ENCODE results near the gene GPA33. TPM values are rescaled to one million over a fixed set of nuclear protein-coding genes. Genes with fewer than 3 reads are reported as not detected.

GPA33 gene
- total RNA-seq, 1 donor from 2014 or later = 0.20 TPM

GRCh38 chr1:167088746-167089417 lies 1.3 kb downstream of the GPA33 start:
- no peak for DNase-seq (ENCODE audit: low spot score)
- ATAC-seq = no peak

GRCh38 chr1:167086768-167087167 lies 3.4 kb downstream of the GPA33 start:
- ATAC-seq = no peak
- DNase-seq (ENCODE audit: low spot score) = no peak

- DNase-seq (ENCODE audit: low spot score) = no peak
- no peak for ATAC-seq
Measured at GRCh38 chr1:167086033-167086432, 4.1 kb downstream of the GPA33 start.

GRCh38 chr1:167084757-167085156 lies 5.4 kb downstream of the GPA33 start:
- no peak for DNase-seq (ENCODE audit: low spot score)
- ATAC-seq = no peak

GRCh38 chr1:167083871-167084270 lies 6.3 kb downstream of the GPA33 start:
- no peak for DNase-seq (ENCODE audit: low spot score)
- ATAC-seq = no peak

GRCh38 chr1:167083066-167083665 lies 7.0 kb downstream of the GPA33 start:
- DNase-seq (ENCODE audit: low spot score) (no peak), ATAC-seq (no peak)

- peak; percentile 50 for ATAC-seq
- DNase-seq (ENCODE audit: low spot score) = no peak
Measured at GRCh38 chr1:167082511-167083027, 7.6 kb downstream of the GPA33 start.

GRCh38 chr1:167081594-167082156 lies 8.5 kb downstream of the GPA33 start:
- no peak for ATAC-seq

GRCh38 chr1:167077868-167078210 lies 12.3 kb downstream of the GPA33 start:
- DNase-seq (ENCODE audit: low spot score) (no peak), ATAC-seq (no peak)

More at GRCh38 chr1:167081594-167082156, 8.5 kb downstream of the GPA33 start:
- DNase-seq (ENCODE audit: low spot score) = no peak

- ATAC-seq (no peak), DNase-seq (ENCODE audit: low spot score) (no peak)
Measured at GRCh38 chr1:167077128-167077867, 12.9 kb downstream of the GPA33 start.

- DNase-seq (ENCODE audit: low spot score) (no peak), ATAC-seq (no peak)
Measured at GRCh38 chr1:167076136-167076710, 14.0 kb downstream of the GPA33 start.

- DNase-seq (ENCODE audit: low spot score) (no peak), ATAC-seq (no peak)
Measured at GRCh38 chr1:167071286-167071685, 18.9 kb downstream of the GPA33 start.

- ATAC-seq = no peak
- DNase-seq (ENCODE audit: low spot score) = no peak
Measured at GRCh38 chr1:167068761-167069160, 21.4 kb downstream of the GPA33 start.

GRCh38 chr1:167067904-167068303 lies 22.3 kb downstream of the GPA33 start:
- ATAC-seq (no peak), DNase-seq (ENCODE audit: low spot score) (no peak)

- ATAC-seq = peak; percentile 100
- DNase-seq (ENCODE audit: low spot score) = peak; percentile 79
Measured at GRCh38 chr1:167066333-167067122, 23.6 kb downstream of the GPA33 start.

GRCh38 chr1:167065471-167065870 lies 24.7 kb downstream of the GPA33 start:
- DNase-seq (ENCODE audit: low spot score) = no peak
- no peak for ATAC-seq

GRCh38 chr1:167064621-167065020 lies 25.6 kb downstream of the GPA33 start:
- DNase-seq (ENCODE audit: low spot score) (no peak), ATAC-seq (no peak)

- DNase-seq (ENCODE audit: low spot score) (no peak), ATAC-seq (no peak)
Measured at GRCh38 chr1:167061073-167061464, 29.1 kb downstream of the GPA33 start.

- ATAC-seq (no peak), DNase-seq (ENCODE audit: low spot score) (no peak)
Measured at GRCh38 chr1:167060141-167061072, 29.8 kb downstream of the GPA33 start.

- no peak for DNase-seq (ENCODE audit: low spot score)
- ATAC-seq = no peak
Measured at GRCh38 chr1:167059809-167060107, 30.4 kb downstream of the GPA33 start.

Measured in left lobe of liver (tissue), 2 donors.